ENCODE data around the gene JMJD6.

JMJD6 gene

DNA sequence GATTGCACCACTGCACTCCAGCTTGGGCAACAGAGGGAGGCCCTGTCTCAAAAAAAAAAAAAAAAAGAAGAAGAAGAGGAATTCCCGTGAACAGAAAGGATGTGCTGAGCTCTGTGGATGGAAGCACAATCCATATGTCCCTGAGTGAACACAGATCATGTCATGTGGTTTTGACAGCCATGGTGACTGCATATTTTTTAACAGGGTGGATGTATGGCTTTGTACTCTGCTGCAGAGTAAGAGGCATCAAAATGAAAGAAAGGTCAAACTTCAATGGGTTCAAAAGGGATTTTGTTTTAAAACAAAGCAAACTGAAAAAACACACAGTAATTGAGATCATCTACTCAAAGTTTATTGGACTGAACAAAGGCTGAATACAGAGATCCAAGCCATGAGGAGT lies 47.2 kb downstream of the JMJD6 start:
- no peak overlapping the region for H3K4me3 Mint-ChIP-seq
- H3K36me3 Mint-ChIP-seq (ENCODE audit: low read depth) = no peaks in the 10 kb centered on the region
- no peak for DNase-seq
- H3K4me1 Mint-ChIP-seq = peaks cover 37% of the 10 kb centered on the region
- H3K27ac Mint-ChIP-seq = no peak overlapping the region
- H3K27me3 Mint-ChIP-seq (ENCODE audit: low read depth, poor library complexity) = no peaks in the 10 kb centered on the region
- TF ChIP-seq, protein P1, sequence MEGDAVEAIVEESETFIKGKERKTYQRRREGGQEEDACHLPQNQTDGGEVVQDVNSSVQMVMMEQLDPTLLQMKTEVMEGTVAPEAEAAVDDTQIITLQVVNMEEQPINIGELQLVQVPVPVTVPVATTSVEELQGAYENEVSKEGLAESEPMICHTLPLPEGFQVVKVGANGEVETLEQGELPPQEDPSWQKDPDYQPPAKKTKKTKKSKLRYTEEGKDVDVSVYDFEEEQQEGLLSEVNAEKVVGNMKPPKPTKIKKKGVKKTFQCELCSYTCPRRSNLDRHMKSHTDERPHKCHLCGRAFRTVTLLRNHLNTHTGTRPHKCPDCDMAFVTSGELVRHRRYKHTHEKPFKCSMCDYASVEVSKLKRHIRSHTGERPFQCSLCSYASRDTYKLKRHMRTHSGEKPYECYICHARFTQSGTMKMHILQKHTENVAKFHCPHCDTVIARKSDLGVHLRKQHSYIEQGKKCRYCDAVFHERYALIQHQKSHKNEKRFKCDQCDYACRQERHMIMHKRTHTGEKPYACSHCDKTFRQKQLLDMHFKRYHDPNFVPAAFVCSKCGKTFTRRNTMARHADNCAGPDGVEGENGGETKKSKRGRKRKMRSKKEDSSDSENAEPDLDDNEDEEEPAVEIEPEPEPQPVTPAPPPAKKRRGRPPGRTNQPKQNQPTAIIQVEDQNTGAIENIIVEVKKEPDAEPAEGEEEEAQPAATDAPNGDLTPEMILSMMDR (IDR thresholded peaks at IDR 0.05) = no peak
- no peaks in the 10 kb centered on the region for H3K9me3 Mint-ChIP-seq

DNA sequence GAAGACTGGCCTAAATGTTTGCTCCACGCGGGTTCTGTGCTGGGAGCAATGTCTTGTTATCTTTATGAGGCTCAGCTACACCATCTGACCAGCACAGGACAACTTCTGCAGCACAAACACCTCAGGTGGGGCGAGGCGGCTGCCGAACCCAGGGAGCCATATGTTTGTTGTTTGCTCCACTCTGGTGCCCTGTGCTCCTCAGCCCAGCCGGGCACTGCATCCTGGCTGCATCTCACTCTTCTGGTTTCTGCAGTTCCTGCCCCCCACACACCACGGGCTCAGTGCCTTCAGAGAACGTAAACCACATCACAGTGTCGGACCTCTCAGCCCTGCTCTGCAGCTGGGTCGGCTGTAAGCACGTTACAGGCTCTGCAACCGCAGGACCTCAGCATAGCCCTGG lies 48.1 kb downstream of the JMJD6 start:
- H3K36me3 Mint-ChIP-seq (ENCODE audit: low read depth) = no peaks in the 10 kb centered on the region
- DNase-seq = no peak
- H3K27me3 Mint-ChIP-seq (ENCODE audit: low read depth, poor library complexity) = no peaks in the 10 kb centered on the region
- H3K9me3 Mint-ChIP-seq = no peaks in the 10 kb centered on the region
- no peak overlapping the region for H3K27ac Mint-ChIP-seq
- no peak overlapping the region for H3K4me3 Mint-ChIP-seq
- peaks cover 32% of the 10 kb centered on the region for H3K4me1 Mint-ChIP-seq
- TF ChIP-seq, protein P1 (IDR thresholded peaks at IDR 0.05) = no peak

DNA sequence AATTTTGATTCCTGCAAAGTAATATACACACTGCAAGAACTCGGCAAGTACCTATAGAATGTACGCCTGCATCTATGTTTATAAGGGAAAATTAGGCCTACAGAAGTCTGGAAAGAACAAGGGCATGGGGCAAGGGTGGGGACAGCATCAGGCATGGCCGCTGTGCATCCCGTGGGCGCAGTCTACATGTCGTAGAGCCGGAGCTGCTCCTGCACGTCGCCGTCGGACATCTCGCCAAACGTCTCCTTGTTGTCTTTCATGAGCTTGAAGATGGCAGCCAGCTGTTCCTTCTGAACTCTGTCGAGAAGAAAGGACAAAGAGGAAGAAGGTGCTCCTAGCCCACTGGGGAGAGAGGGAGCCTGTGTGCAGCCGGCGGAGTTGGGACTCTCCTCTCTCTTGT lies 49.0 kb downstream of the JMJD6 start:
- H3K27ac Mint-ChIP-seq = no peak overlapping the region
- H3K9me3 Mint-ChIP-seq = no peaks in the 10 kb centered on the region
- TF ChIP-seq, protein P1 (IDR thresholded peaks at IDR 0.05) = no peak
- no peaks in the 10 kb centered on the region for H3K27me3 Mint-ChIP-seq (ENCODE audit: low read depth, poor library complexity)
- no peak overlapping the region for H3K4me3 Mint-ChIP-seq
- DNase-seq = no peak
- peaks cover 27% of the 10 kb centered on the region for H3K4me1 Mint-ChIP-seq
- no peaks in the 10 kb centered on the region for H3K36me3 Mint-ChIP-seq (ENCODE audit: low read depth)

DNA sequence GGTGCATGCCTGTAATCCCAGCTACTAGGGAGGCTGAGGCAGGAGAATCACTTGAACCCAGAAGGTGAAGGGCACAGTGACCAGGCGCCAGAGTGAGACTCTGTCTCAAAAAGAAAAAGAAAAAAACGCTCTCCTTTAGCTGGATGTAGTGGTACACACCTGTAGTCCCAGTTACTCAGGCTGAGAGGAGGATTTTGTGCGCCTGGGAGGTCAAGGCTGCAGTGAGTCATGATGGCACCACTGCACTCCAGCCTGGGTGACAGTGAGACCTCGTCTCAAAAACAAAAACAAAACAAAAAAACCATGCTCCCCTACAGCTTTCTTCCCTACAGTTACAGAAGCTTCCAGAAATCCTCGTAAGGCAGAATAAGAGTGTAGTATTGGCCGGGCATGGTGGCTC lies 49.8 kb downstream of the JMJD6 start:
- TF ChIP-seq, protein P1 (IDR thresholded peaks at IDR 0.05) = no peak
- H3K27ac Mint-ChIP-seq = no peak overlapping the region
- H3K4me1 Mint-ChIP-seq = peaks cover 27% of the 10 kb centered on the region
- no peak overlapping the region for H3K4me3 Mint-ChIP-seq
- no peak for DNase-seq
- no peaks in the 10 kb centered on the region for H3K36me3 Mint-ChIP-seq (ENCODE audit: low read depth)
- no peaks in the 10 kb centered on the region for H3K27me3 Mint-ChIP-seq (ENCODE audit: low read depth, poor library complexity)
- H3K9me3 Mint-ChIP-seq = no peaks in the 10 kb centered on the region

GRCh38 chr17:76675648-76676047 lies 50.8 kb downstream of the JMJD6 start:
- Mint-ChIP-seq H3K4me1 (peaks cover 27% of the 10 kb centered on the region), H3K36me3 (ENCODE audit: low read depth) (no peaks in the 10 kb centered on the region), H3K9me3 (no peaks in the 10 kb centered on the region), H3K27ac (no peak overlapping the region), H3K27me3 (ENCODE audit: low read depth, poor library complexity) (no peaks in the 10 kb centered on the region), H3K4me3 (no peak overlapping the region)
- TF ChIP-seq, protein P1 (IDR thresholded peaks at IDR 0.05) = no peak
- DNase-seq = no peak

DNA sequence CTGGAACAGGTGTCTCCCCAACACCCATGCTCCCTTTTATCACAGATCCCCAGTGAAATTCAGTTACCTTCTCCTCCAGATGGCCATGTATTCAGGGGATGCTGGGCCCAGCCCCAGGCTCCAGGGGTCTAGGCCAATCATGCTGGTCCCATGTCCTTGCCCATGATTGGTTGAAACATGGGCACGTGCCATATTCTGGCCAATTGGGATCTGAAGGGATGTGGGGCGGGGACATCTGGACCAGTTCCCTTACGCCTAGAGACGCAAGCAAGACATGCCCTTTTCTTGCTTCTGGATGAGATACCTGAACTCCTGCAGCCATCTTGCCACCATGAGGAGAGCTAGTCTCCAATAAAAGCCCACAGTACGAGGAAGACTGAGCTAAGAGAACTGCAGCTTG lies 51.8 kb downstream of the JMJD6 start:
- Mint-ChIP-seq H3K27me3 (ENCODE audit: low read depth, poor library complexity) (peaks cover 3% of the 10 kb centered on the region), H3K4me1 (peaks cover 30% of the 10 kb centered on the region), H3K9me3 (no peaks in the 10 kb centered on the region), H3K4me3 (no peak overlapping the region), H3K27ac (no peak overlapping the region), H3K36me3 (ENCODE audit: low read depth) (no peaks in the 10 kb centered on the region)
- TF ChIP-seq, protein P1 (IDR thresholded peaks at IDR 0.05) = no peak
- DNase-seq = no peak

All from nephron progenitor cell (in vitro differentiated cells).